Keratinocyte (primary cell): Measurements from ENCODE around the gene MATK.

Experiments used
- CTCF ChIP-seq, 3 experiments: IDR thresholded peaks in 1 of 3; conservative IDR thresholded peaks in 1 of 3; optimal IDR thresholded peaks in 1 of 3; 2 replicates in 2 of 3; 3 replicates in 1 of 3; pipeline versions ENCODE3 to v1.5.1; 2011; ENCODE audit warnings: low read length in 3 of 3, mild to moderate bottlenecking in 3 of 3, moderate library complexity in 2 of 3, control low read depth in 1 of 3, inconsistent platforms in 1 of 3; ENCODE audit not compliant: insufficient read depth in 2 of 3; ENCODE audit errors: extremely low read depth in 1 of 3
- EZH2 ChIP-seq: IDR thresholded peaks from one replicate; pipeline ENCODE4 v1.6.1; 2012; ENCODE audit warnings: inconsistent platforms, mild to moderate bottlenecking, low read length, moderate library complexity

- TF ChIP-seq CTCF (optimal IDR thresholded peaks at IDR 0.05 in 1 of 3, IDR thresholded peaks at IDR 0.05 in 1 of 3, conservative IDR thresholded peaks at IDR 0.05 in 1 of 3; ENCODE audit: extremely low read depth in 1 of 3, insufficient read depth in 2 of 3, low read length in 3 of 3): no peak
- no peak for TF ChIP-seq EZH2
These were observed 40.7 kb downstream of the MATK start for GRCh38 chr19:3745363-3746045.
